Measurements from ENCODE around the gene KLK14. TPM values are rescaled to one million over a fixed set of nuclear protein-coding genes. Genes with fewer than 3 reads are reported as not detected.

KLK14 gene
- total RNA-seq, 2 donors from 2014 or later: not detected

GRCh38 chr19:51093510-51094345, 11.0 kb upstream of the KLK14 start:
- Histone ChIP-seq H3K27ac (no peak overlapping the region), H3K4me3 (no peak overlapping the region), H3K27me3 (no peaks in the 10 kb centered on the region), H3K4me1 (peaks cover 5% of the 10 kb centered on the region), H3K9me3 (no peaks in the 10 kb centered on the region), H3K36me3 (replicated peaks in 1 of 2; ENCODE audit: insufficient read depth in 1 of 2, low read depth in 2 of 2) (no peaks in the 10 kb centered on the region)
- DNase-seq (no peak), ATAC-seq (no peak)
- intact Hi-C loops (cut with DNase I): loop anchor here (10.0 kb wide), 1 partner anchor 159 kb away; no protein-coding TSS in a partner anchor
- WGBS, 2 donors: 76 to 81% methylated on average over 22 of the region's 22 CpGs
- TF ChIP-seq POLR2A (IDR thresholded peaks at IDR 0.05): no peak
- TF ChIP-seq CTCF (IDR thresholded peaks at IDR 0.05): no peak

- ATAC-seq (no peak), DNase-seq (peak in 1 of 4 donors; percentile 40)
- no peaks in the 10 kb centered on the region for H3K36me3 ChIP-seq (replicated peaks in 1 of 2; ENCODE audit: insufficient read depth in 1 of 2, low read depth in 2 of 2)
- peaks cover 5% of the 10 kb centered on the region for H3K4me1 ChIP-seq
- intact Hi-C loops (cut with DNase I): loop anchor here (10.0 kb wide), 1 partner anchor 158 kb away; no protein-coding TSS in a partner anchor
- no peaks in the 10 kb centered on the region for H3K27me3 ChIP-seq
- WGBS, 2 donors: 44 to 54% methylated on average over 4 to 7 of the region's 8 CpGs
- TF ChIP-seq POLR2A (IDR thresholded peaks at IDR 0.05) (no peak), CTCF (IDR thresholded peaks at IDR 0.05) (no peak)
- H3K9me3 ChIP-seq: no peaks in the 10 kb centered on the region
- no peak overlapping the region for H3K27ac ChIP-seq
- no peak overlapping the region for H3K4me3 ChIP-seq
These were observed 10.4 kb upstream of the KLK14 start for GRCh38 chr19:51093101-51093500.

- no peaks in the 10 kb centered on the region for H3K36me3 ChIP-seq (replicated peaks in 1 of 2; ENCODE audit: insufficient read depth in 1 of 2, low read depth in 2 of 2)
- intact Hi-C loops (cut with DNase I): loop anchor here (10.0 kb wide), 1 partner anchor 157 kb away; no protein-coding TSS in a partner anchor
- no peaks in the 10 kb centered on the region for H3K27me3 ChIP-seq
- no peak for DNase-seq
- TF ChIP-seq POLR2A (IDR thresholded peaks at IDR 0.05): no peak
- no peak for TF ChIP-seq CTCF (IDR thresholded peaks at IDR 0.05)
- H3K27ac ChIP-seq: no peak overlapping the region
- H3K4me1 ChIP-seq: peaks cover 7% of the 10 kb centered on the region
- WGBS, 2 donors: 50 to 53% methylated on average over 16 of the region's 16 CpGs
- H3K9me3 ChIP-seq: no peaks in the 10 kb centered on the region
- ATAC-seq: no peak
- H3K4me3 ChIP-seq: no peak overlapping the region
These were observed 9.5 kb upstream of the KLK14 start for GRCh38 chr19:51091895-51092873.

- Histone ChIP-seq H3K27ac (no peak overlapping the region), H3K9me3 (no peaks in the 10 kb centered on the region), H3K27me3 (no peaks in the 10 kb centered on the region), H3K4me3 (no peak overlapping the region), H3K36me3 (replicated peaks in 1 of 2; ENCODE audit: insufficient read depth in 1 of 2, low read depth in 2 of 2) (no peaks in the 10 kb centered on the region), H3K4me1 (peaks cover 17% of the 10 kb centered on the region)
- 89 to 91% methylated on average over 10 of the region's 10 CpGs for WGBS, 2 donors
- DNase-seq (no peak), ATAC-seq (no peak)
- intact Hi-C loops (cut with DNase I): loop anchor here (10.0 kb wide), 1 partner anchor 156 kb away; no protein-coding TSS in a partner anchor
- no peak for TF ChIP-seq POLR2A (IDR thresholded peaks at IDR 0.05)
- no peak for TF ChIP-seq CTCF (IDR thresholded peaks at IDR 0.05)
These were observed 8.4 kb upstream of the KLK14 start for GRCh38 chr19:51091126-51091525.
